Parathyroid adenoma (tissue), 2 donors: Measurements from ENCODE around the gene PRCC.

Experiments used
- H2AFZ ChIP-seq: fragments of 300-600 bp; sonication (generic); one replicate; pipeline ENCODE4 v1.7.0; 2017; ENCODE audit warnings: antibody characterized with exemption, mild to moderate bottlenecking
- H3K27ac ChIP-seq: fragments of 300-600 bp; sonication (generic); one replicate; pipeline ENCODE4 v1.7.0; 2017
- H3K27me3 ChIP-seq: fragments of 300-600 bp; sonication (generic); one replicate; pipeline ENCODE4 v1.7.0; 2017; ENCODE audit warnings: low read length; ENCODE audit not compliant: control insufficient read depth, insufficient read depth
- H3K36me3 ChIP-seq: fragments of 300-600 bp; sonication (generic); one replicate; pipeline ENCODE4 v1.7.0; 2017; ENCODE audit warnings: low read length; ENCODE audit not compliant: control insufficient read depth, insufficient read depth
- H3K4me1 ChIP-seq: fragments of 300-600 bp; sonication (generic); one replicate; pipeline ENCODE4 v1.7.0; 2017; ENCODE audit warnings: control low read depth
- H3K4me2 ChIP-seq: fragments of 300-600 bp; sonication (generic); one replicate; pipeline ENCODE4 v1.7.0; 2017; ENCODE audit warnings: low read length
- H3K4me3 ChIP-seq: fragments of 300-600 bp; sonication (generic); one replicate; pipeline ENCODE4 v1.7.0; 2017; ENCODE audit warnings: low read depth, low read length
- H3K79me2 ChIP-seq: fragments of 300-600 bp; sonication (generic); one replicate; pipeline ENCODE4 v1.7.0; 2017; ENCODE audit warnings: control low read depth
- H3K9ac ChIP-seq: fragments of 300-600 bp; sonication (generic); one replicate; pipeline ENCODE4 v1.7.0; 2017; ENCODE audit warnings: mild to moderate bottlenecking
- H3K9me3 ChIP-seq: fragments of 300-600 bp; sonication (generic); one replicate; pipeline ENCODE4 v1.7.0; 2017; ENCODE audit warnings: low read length; ENCODE audit not compliant: control insufficient read depth
- CTCF ChIP-seq: fragments of 300-600 bp; sonication (generic); IDR thresholded peaks from one replicate; pipeline ENCODE4 v1.7.0; 2017; ENCODE audit warnings: antibody characterized with exemption, mild to moderate bottlenecking
- donor health status: primary hyperparathyroidism.

Gene PRCC

GRCh38 chr1:156805766-156806511 lies 38.6 kb downstream of the PRCC start:
- no peak for TF ChIP-seq CTCF
- Histone ChIP-seq H3K27ac (no peak overlapping the region), H3K4me3 (no peak overlapping the region), H3K79me2 (no peaks in the 10 kb centered on the region), H2AFZ (no peak overlapping the region), H3K27me3 (no peaks in the 10 kb centered on the region), H3K9me3 (no peaks in the 10 kb centered on the region), H3K36me3 (no peaks in the 10 kb centered on the region), H3K4me2 (no peak overlapping the region), H3K4me1 (peaks cover 23% of the 10 kb centered on the region), H3K9ac (no peak overlapping the region)

GRCh38 chr1:156806512-156807440 lies 39.4 kb downstream of the PRCC start:
- Histone ChIP-seq H3K9me3 (no peaks in the 10 kb centered on the region), H3K4me1 (peaks cover 16% of the 10 kb centered on the region), H3K9ac (no peak overlapping the region), H3K4me3 (no peak overlapping the region), H3K27ac (no peak overlapping the region), H2AFZ (no peak overlapping the region), H3K4me2 (no peak overlapping the region), H3K27me3 (no peaks in the 10 kb centered on the region), H3K79me2 (no peaks in the 10 kb centered on the region), H3K36me3 (no peaks in the 10 kb centered on the region)
- no peak for TF ChIP-seq CTCF

- no peaks in the 10 kb centered on the region for H3K79me2 ChIP-seq
- no peaks in the 10 kb centered on the region for H3K27me3 ChIP-seq
- no peaks in the 10 kb centered on the region for H3K36me3 ChIP-seq
- no peak overlapping the region for H3K27ac ChIP-seq
- no peak overlapping the region for H2AFZ ChIP-seq
- no peaks in the 10 kb centered on the region for H3K9me3 ChIP-seq
- H3K4me2 ChIP-seq, result no peak overlapping the region
- peaks cover 12% of the 10 kb centered on the region for H3K4me1 ChIP-seq
- TF ChIP-seq CTCF, result no peak
- H3K4me3 ChIP-seq, result no peak overlapping the region
- no peak overlapping the region for H3K9ac ChIP-seq
Observed at GRCh38 chr1:156807627-156808026, 40.3 kb downstream of the PRCC start.

- no peaks in the 10 kb centered on the region for H3K27me3 ChIP-seq
- no peak overlapping the region for H3K9ac ChIP-seq
- no peak overlapping the region for H3K27ac ChIP-seq
- no peak overlapping the region for H3K4me3 ChIP-seq
- H3K9me3 ChIP-seq, result no peaks in the 10 kb centered on the region
- H3K4me2 ChIP-seq, result no peak overlapping the region
- H3K36me3 ChIP-seq, result no peaks in the 10 kb centered on the region
- peaks cover 12% of the 10 kb centered on the region for H3K4me1 ChIP-seq
- H3K79me2 ChIP-seq, result no peaks in the 10 kb centered on the region
- no peak for TF ChIP-seq CTCF
- no peak overlapping the region for H2AFZ ChIP-seq
Observed at GRCh38 chr1:156808186-156809030, 41.1 kb downstream of the PRCC start.
